Spleen (tissue), 7 donors: Measurements from ENCODE around the gene CLCF1.

Source experiments
- POLR2A ChIP-seq, 3 donors: fragments of 450-650 bp; IDR thresholded peaks; one replicate each; pipeline ENCODE4 v1.5.1; 2017; ENCODE audit warnings: antibody characterized with exemption in 3 of 3, mild to moderate bottlenecking in 1 of 3
- POLR2AphosphoS5 ChIP-seq, 3 donors: sonication (generic); formaldehyde crosslinking; IDR thresholded peaks; one replicate each; pipeline ENCODE4 v1.5.1; 2017; ENCODE audit warnings: antibody characterized with exemption in 3 of 3
- TF ChIP-seq, protein P1 (sequence below), 11 experiments: fragments of 200-600 bp in 7 of 11; fragments of 450-650 bp in 4 of 11; sonication (generic) in 4 of 11; IDR thresholded peaks in 8 of 11; conservative IDR thresholded peaks in 3 of 11; 1 replicate in 7 of 11; 2 replicates in 4 of 11; pipeline versions ENCODE4 v1.4.0 to v1.8.0; 2016 to 2021; ENCODE audit warnings: antibody characterized with exemption in 11 of 11, inconsistent platforms in 4 of 11, mild to moderate bottlenecking in 1 of 11
- donor health status: DM: no; HTN: no; CAD: no; lungs with moderate emphysema.
- donor health status: DM: no; HTN: no; CAD: no.
- donor health status: DM: no; HTN: no; CAD: no.

DNA sequence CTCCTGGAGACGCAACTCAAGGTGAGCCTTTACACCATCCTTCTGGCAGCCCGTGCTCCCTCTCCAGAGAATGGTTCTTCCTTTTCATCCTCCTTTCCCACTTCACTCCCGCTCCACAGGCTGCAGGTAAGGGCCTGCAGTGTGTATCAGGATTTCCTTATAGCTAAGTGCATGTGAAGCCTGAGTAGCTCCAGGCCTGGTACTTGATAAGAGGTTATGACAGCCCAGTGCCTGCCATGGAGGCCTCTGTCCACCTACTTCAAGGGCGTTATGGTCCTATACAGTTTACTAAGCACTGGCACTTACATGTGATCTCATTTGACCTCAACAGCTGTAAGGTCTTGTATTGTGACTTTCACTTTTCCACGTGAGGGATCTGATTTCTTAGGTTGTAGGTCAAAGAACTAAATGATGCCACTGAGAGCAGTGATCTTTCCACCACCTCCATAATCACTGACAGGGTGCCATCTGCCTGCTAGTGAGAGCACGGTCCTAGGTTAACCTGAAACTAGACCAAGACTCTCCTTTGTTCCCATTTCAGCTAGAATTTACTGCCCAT lies 52.0 kb downstream of the CLCF1 start:
- TF ChIP-seq POLR2A (IDR thresholded peaks at IDR 0.05) (no peak), POLR2AphosphoS5 (IDR thresholded peaks at IDR 0.05) (no peak)
- TF ChIP-seq, protein P1, sequence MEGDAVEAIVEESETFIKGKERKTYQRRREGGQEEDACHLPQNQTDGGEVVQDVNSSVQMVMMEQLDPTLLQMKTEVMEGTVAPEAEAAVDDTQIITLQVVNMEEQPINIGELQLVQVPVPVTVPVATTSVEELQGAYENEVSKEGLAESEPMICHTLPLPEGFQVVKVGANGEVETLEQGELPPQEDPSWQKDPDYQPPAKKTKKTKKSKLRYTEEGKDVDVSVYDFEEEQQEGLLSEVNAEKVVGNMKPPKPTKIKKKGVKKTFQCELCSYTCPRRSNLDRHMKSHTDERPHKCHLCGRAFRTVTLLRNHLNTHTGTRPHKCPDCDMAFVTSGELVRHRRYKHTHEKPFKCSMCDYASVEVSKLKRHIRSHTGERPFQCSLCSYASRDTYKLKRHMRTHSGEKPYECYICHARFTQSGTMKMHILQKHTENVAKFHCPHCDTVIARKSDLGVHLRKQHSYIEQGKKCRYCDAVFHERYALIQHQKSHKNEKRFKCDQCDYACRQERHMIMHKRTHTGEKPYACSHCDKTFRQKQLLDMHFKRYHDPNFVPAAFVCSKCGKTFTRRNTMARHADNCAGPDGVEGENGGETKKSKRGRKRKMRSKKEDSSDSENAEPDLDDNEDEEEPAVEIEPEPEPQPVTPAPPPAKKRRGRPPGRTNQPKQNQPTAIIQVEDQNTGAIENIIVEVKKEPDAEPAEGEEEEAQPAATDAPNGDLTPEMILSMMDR (IDR thresholded peaks at IDR 0.05 in 8 of 11, conservative IDR thresholded peaks at IDR 0.05 in 3 of 11) = no peak
